GM21423 (cell line): ENCODE data around the gene KLRC4.
"Not testable (repeated sequence)": the region's sequence is repeated elsewhere in the genome, so short reads cannot be mapped to it uniquely, and the experiment has no call there.

ENCODE experiments used
- ATAC-seq: cut with Tn5 transposase; IDR thresholded peaks from one replicate; pipeline ENCODE4 v1.9.1; 2021; ENCODE audit warnings: mild to moderate bottlenecking, moderate library complexity; ENCODE audit not compliant: unreplicated experiment

KLRC4 gene, protein sequence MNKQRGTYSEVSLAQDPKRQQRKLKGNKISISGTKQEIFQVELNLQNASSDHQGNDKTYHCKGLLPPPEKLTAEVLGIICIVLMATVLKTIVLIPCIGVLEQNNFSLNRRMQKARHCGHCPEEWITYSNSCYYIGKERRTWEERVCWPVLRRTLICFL

DNA sequence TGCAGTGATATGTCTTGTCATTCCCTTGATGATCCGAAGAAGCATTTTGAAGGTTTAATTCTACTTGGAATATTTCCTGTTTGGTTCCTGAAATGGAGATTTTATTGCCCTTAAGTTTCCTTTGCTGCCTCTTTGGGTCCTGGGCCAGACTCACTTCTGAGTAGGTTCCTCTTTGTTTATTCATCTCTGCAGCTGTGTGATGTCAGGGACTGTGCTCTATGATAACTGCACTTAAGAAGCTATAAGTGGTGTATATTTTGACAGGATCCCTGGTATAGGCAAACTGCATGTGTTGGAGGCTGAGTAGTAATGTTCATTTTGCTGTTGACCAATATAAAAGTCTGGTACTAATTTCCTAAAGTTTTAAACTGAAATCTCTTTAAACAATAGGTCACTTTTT, at the start of gene KLRC4:
Gene KLRC4, minus strand, starts transcription at position 366 of the 400 bp plus-strand sequence. Its CDS starts 182 bp downstream, at position 184.
- no peak for ATAC-seq

DNA sequence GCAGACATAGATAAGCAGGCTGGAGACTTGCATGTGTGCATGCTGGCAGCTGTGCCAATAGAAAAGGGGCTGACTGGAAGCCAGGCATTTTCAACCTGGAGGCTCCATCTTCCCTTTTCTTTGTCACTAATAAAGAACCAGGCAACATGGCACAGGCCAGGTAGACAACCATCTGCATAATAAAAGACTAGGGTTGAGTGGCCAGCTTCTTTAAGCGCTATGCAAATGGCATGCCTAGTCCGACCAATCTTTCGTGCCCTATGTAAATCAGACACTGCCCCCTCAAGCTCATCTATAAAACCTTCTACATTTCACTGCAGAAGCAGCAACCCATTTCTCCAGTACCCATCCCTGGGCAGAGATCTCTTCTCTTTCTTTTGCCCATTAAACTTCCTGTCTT, 48.2 kb upstream of the KLRC4 start:
- ATAC-seq: no peak

DNA sequence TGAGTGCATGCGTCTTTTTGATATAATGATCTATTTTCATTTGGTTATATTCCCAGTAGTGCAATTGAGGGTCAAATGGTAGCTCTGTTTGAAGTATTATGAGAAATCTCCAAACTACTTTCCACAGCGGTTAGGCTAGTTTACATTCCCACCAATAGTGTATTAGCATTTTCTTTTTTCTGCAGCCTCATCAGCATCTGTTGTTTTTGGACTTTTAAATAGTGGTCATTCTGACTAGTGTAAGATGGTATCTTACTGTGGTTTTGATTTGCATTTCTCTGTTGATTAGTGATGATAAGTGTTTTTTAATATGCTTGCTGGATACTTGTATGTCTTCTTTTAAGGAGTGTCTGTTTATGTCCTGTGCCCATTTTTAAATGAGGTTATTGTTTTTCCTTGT, 47.3 kb upstream of the KLRC4 start:
- ATAC-seq: no peak

DNA sequence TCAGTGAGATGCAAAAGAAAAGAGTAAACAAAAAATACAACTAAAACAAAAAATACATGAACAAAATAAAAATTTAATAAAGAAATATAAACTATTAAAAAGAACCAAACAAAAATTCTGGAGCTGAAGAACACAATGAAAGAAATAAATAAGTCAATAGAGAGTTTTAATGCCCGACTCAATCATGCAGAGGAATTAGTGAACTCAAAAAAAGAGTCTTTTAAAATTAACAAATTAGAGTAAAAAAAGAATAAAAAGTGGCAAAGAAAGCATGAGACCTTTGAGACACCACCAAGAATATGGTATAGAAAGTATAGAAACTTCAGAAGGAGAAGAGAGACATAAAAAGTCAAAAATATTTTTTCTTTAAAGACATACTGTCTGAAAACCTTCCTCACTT, 46.2 kb upstream of the KLRC4 start:
- no peak for ATAC-seq

DNA sequence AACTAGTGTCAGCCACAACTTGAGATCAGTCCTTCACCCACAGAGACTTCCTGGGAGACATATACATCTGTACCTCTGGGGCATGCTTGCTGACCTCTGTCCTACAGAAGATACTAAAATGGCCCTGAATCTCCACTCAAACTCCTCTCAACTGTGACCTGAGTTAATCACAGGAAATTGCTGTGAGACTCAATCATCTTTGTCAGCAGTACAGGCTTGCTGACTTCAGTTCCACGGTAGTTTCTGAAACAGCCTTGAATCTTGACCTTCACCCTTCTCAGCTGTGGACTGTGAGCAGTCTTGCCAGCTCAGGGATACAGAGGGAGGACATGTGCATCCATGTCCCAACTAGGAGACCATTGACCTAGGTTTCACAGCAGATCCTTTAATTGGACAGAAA, 45.0 kb upstream of the KLRC4 start:
- no peak for ATAC-seq

DNA sequence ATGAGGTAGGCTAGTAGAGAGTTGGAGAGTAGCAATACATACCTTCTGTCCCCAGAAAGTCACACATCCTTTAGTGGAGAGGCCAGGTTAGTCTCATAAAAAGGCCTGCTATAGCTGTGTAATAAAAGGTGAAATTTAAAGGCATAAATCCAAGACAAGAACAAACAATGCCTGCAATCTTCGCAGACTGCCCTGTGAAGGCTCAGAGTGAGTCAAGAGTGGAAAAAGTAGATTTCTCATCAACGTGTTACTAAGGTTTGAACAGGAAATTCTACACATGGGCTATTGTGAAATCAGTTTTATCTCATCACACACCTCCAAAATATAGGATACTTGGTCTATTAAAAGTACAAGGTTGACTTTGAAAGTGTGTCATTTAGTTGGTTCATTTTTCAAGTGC, 43.6 kb upstream of the KLRC4 start, which contains the start of gene KLRC1:
Gene KLRC1, minus strand, starts transcription at position 222 of the 400 bp plus-strand sequence. CDS start 2,221 bp downstream, outside the sequence.
- ATAC-seq: no peak

DNA sequence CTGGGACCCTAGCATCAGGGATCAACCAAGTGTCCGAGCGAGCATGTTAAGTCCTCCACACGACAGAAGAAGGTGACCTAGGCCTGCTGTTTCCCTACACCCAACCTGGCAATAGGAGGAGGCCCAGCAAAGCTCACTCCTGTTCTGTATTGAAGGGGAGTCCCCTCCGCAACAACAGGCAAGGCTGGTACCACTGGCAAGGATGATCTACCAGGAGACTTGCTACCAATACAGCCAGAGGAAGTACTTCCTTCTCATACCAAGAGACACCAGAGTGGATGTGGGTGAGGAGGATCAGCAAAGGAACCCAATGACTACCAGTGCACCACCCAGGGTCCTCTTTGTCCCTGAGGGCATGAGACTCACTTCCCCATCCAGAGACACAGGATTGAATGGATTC, 38.7 kb upstream of the KLRC4 start:
- no peak for ATAC-seq

DNA sequence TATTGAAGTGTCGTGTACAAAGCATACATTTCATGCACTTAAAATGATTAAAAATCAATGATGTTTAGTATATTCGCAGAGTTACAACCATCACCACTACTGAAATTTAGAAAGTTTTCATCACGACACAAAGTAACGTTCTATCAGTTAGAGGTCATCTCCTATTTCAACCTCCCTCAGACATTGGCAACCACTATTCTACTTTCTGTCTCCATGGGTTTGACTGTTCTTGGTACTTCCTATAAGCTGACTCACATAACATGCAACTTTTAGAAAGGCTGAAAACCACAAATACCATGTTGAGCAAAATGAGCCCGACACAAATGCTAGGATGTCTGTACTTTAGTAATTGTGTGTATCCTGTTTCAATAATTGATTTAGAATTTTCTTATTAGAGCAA, 36.5 kb upstream of the KLRC4 start:
- not testable (repeated sequence) for ATAC-seq

DNA sequence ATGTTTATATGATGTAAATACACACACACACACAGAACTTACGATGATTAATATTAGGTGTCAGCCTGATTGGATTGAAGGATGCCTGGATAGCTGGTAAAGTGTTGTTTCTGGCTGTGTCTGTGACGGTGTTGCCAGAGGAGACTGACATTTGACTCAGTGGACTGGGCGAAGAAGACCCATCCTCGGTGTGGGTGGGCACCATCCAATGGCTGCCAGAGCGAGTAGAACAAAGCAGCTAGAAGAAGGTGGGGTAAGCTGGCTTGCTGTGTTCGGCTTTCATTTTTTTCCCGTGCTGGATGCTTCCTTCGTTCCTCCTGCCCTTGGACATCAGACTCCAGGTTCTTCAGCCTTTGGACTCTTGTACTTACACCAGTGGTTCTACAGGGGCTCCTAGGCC, 31.6 kb upstream of the KLRC4 start:
- ATAC-seq: not testable (repeated sequence)

DNA sequence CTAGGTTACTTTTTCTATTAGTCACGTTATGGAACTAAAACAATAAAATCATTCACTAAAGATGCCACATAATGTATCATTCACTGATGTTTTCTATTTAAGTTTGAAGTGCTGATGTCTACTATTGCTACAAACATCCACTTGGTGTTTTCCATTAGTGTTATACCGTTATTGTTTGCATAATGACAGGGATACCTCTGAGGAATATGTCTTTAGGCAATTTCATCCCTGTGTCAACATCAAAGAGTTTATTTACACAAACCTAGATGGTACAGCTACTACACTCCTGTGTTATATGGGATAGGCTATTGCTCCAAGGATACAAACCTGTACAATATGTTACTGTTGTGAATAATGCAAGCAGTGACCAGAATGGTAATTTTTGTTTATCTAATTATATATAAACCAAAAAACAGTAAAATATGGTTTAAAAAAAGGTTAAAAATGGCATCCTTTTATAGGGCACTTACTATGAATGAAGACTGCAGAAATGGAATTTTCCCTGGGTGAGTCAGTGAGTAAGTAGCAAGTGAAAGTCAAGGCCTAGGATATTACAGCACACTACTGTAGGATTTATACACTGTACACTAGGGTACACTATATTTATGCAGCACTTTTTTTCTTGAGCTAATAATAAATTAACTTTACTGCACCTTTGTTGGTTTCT, 30.2 kb upstream of the KLRC4 start:
- ATAC-seq: not testable (repeated sequence)

DNA sequence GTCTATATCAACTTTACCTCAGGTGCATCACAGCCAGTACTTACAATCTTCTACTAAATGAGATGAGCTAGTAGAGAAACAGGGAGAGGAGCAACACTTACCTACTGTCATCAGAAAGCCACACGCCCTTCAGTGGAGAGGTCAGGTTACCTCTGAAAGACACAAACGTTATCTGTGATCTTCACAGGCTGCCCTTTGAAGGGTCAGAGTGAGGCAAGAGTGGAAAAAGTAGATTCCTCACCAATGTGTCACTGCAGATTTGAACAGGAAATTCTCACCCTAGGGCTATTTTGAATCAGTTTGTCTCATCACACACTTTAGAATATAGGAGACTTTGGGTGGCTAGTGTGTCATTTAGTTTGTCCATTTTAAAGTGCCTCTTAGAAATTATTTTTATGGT, 28.0 kb upstream of the KLRC4 start:
- not testable (repeated sequence) for ATAC-seq

DNA sequence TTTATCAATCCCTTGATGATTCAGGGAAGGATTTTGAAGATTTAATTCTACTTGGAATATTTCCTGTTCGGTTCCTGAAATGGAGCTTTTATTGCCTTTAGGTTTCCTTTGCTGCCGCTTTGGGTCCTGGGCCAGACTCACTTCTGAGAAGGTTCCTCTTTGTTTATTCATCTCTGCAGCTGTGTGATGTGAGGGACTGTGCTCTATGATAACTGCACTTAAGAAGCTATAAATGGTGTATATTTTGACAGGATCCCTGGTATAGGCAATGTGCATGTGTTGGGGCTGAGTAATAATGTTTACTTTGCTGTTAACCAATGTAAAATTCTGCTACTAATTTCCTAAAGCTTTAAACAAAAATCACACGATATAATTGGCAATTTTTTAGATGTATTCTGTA, 26.3 kb upstream of the KLRC4 start, which contains the start of gene KLRC2:
Gene KLRC2, minus strand, starts transcription at position 195 of the 400 bp plus-strand sequence. Its CDS starts 24 bp downstream, at position 171.
- ATAC-seq: not testable (repeated sequence)

DNA sequence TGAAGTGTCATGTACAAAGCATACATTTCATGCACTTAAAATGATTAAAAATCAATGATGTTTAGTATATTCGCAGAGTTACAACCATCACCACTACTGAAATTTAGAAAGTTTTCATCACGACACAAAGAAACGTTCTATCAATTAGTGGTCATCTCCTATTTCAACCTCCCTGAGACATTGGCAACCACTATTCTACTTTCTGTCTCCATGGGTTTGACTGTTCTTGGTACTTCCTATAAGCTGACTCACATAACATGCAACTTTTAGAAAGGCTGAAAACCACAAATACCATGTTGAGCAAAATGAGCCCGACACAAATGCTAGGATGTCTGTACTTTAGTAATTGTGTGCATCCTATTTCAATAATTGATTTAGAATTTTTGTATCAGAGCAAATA, 21.1 kb upstream of the KLRC4 start:
- ATAC-seq: not testable (repeated sequence)

DNA sequence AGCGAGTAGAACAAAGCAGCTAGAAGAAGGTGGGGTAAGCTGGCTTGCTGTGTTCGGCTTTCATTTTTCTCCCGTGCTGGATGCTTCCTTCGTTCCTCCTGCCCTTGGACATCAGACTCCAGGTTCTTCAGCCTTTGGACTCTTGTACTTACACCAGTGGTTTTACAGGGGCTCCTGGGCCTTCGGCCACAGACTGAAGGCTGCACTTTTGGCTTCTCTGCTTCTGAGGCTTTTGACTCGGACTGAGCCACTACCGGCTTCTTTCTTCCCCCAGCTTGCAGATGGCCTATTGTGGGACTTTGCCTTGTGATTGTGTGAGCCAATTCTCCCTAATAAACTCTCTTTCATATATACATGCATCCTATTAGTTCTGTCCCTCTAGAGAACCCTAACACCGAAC, 16.4 kb upstream of the KLRC4 start:
- ATAC-seq: not testable (repeated sequence)

DNA sequence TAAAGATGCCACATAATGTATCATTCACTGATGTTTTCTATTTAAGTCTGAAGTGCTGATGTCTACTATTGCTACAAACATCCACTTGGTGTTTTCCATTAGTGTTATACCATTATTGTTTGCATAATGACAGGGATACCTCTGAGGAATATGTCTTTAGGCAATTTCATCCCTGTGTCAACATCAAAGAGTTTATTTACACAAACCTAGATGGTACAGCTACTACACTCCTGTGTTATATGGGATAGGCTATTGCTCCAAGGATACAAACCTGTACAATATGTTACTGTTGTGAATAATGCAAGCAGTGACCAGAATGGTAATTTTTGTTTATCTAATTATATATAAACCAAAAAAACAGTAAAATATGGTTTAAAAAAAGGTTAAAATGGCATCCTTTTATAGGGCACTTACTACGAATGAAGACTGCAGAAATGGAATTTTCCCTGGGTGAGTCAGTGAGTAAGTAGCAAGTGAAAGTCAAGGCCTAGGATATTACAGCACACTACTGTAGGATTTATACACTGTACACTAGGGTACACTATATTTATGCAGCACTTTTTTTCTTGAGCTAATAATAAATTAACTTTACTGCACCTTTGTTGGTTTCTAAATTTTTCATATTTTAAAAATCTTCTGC, 14.8 kb upstream of the KLRC4 start:
- not testable (repeated sequence) for ATAC-seq

DNA sequence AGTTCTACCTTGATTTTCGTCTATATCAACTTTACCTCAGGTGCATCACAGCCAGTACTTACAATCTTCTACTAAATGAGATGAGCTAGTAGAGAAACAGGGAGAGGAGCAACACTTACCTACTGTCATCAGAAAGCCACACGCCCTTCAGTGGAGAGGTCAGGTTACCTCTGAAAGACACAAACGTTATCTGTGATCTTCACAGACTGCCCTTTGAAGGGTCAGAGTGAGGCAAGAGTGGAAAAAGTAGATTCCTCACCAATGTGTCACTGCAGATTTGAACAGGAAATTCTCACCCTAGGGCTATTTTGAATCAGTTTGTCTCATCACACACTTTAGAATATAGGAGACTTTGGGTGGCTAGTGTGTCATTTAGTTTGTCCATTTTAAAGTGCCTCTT, 12.6 kb upstream of the KLRC4 start:
- not testable (repeated sequence) for ATAC-seq

DNA sequence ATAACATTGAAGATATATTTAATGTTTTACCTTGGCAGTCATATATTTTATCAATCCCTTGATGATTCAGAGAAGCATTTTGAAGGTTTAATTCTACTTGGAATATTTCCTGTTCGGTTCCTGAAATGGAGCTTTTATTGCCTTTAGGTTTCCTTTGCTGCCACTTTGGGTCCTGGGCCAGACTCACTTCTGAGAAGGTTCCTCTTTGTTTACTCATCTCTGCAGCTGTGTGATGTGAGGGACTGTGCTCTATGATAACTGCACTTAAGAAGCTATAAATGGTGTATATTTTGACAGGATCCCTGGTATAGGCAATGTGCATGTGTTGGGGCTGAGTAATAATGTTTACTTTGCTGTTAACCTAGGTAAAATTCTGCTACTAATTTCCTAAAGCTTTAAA, 10.8 kb upstream of the KLRC4 start, which contains the start of gene KLRC3:
Gene KLRC3, minus strand, starts transcription at position 262 of the 400 bp plus-strand sequence. Its CDS starts 45 bp downstream, at position 217.
- ATAC-seq: not testable (repeated sequence)

DNA sequence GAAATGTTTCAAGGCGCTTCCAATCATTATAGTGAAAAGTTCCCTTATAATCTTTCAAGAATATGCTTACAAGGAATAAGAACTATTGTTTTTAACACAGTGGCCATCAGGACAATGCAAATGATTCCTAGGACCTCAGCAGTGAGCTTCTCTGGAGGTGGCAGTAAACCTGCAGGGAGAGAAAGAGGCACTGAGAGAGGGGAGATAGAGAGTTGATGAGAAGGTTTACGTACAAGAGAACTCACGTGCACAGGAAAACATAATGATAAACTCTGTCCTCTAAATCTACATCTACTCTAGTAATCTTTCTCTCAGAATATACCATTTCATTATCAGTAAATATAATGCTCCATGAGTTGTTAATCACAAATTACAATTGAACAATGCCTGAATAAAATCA, 715 bp downstream of the KLRC4 start:
- no peak for ATAC-seq

DNA sequence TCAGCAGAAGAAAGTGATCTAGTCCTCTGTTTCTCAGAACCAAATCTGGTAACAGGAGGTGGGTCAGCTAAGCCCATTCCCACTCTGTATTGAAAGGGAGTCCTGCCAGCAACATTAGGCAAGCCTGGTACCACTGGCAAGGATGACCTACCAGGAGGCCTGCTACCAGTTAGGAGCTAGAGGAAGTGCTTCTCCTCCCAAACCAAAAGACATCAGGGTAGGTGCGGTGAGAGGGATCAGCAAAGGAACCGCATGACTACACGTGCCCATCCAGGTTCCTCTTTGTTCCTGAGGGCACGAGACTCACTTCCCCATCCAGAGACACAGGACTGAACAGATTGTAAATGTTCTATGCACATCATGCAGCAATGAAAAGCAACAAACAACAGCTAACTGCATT, 2.8 kb downstream of the KLRC4 start:
- ATAC-seq: no peak

DNA sequence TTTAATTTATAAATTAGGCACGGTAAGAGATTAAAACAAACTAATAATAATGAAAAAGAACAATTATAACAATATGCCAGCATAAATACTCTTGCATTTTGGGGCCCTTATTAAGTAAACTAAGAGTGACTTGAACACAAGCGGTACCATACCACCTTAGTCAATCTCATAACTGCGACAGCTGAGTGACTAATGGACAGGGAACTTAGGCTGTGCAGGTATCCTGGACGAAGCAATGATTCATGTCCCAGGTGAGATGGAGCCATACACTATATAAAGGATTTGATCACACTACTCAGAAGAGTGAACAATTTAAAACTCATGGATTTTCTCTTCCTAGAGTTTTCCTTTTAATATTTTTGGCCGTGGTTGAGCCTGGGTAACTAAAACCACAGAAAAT, 4.3 kb downstream of the KLRC4 start:
- ATAC-seq: no peak

DNA sequence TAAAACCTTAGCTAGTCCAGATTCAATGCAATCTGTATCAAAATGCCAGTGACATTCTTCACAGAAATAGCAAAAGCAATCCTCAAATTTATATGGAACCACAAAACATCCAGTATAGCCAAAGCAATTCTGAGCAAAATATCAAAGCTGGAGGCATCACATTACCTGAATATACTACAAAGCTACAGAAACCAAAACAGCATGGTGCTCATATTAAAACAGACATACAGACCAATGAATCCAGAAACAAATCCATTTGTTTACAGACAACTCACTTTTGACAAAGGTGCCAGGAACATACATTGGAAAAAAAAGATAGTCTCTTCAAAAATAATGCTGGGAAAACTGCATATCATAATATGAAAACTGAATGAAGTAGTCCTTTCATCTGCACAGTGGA, 4.8 kb downstream of the KLRC4 start:
- ATAC-seq: no peak

DNA sequence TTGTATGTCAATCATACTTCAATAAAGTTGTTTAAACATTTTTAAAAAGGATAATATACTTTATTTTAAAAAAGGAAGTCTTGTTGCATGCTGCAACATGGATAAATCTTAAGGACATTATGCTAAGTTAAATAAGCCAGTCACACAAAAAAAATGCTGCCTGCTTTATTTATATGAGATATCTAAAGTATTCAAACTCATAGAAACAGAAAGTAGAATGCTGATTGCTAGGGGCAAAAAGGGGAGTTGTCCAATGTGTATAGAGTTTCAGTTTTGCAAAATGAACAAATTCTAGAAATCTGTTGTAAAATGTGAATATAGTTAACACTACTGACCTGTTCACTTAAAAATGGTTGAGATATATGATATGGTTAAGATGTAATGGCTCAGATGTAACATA, 8.7 kb downstream of the KLRC4 start:
- no peak for ATAC-seq
